Renal pelvis (tissue), 4 donors: ENCODE data around the gene VAV3. TPM values are rescaled to one million over a fixed set of nuclear protein-coding genes. Genes with fewer than 3 reads are reported as not detected.
"Not testable (repeated sequence)": the region's sequence is repeated elsewhere in the genome, so short reads cannot be mapped to it uniquely, and the experiment has no call there.

ENCODE experiments used
- DNase-seq: peaks from one replicate; pipeline ENCODE4 v3.0.0-alpha.2; 2013
- polyA plus RNA-seq, 3 donors: library from polyadenylated mRNA; unstranded; fragments of 120-200 nt; gene quantifications; one replicate each; pipeline ENCODE4 v1.2.1, GENCODE V29; 2013; ENCODE audit not compliant: insufficient read length in 3 of 3

Gene VAV3
- polyA plus RNA-seq, 3 donors: 122 to 149 (median 125) TPM

DNA sequence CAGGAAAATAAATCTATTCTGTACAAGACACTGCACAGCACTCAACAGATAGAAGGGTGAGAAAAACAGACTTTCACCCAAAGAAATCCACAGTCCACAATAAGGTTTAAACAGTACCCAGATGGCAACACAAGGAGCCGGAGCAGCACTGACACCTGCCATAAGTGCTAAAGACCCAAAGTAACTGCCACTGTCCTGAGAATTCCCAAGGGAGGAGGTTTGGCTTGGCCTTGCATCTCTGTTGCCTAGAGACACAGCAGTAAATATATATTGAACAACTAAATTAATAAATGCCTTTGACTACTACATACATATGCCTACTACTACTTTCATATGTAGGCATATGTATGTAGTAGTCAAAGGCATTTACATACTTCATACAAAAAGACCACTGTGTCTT, 68.0 kb downstream of the VAV3 start:
- DNase-seq: no peak

DNA sequence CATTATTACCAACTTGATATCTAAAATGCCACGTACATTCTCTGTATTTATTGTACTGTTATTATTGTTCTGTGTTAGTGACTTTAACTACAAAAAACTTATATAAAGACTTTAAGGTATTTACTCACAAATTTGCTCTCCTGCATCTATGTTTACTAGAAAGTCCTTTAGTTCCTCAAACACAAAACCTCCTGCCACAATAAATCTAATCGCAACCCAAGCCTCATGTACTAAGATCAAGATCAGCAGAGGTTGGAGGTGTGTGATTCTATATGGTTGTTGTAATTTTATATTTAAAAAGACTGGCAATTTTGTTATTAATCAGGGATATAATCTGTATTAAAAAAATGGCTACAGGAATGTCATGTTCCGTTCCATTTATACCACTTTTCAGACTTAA, 68.6 kb downstream of the VAV3 start:
- DNase-seq: no peak

DNA sequence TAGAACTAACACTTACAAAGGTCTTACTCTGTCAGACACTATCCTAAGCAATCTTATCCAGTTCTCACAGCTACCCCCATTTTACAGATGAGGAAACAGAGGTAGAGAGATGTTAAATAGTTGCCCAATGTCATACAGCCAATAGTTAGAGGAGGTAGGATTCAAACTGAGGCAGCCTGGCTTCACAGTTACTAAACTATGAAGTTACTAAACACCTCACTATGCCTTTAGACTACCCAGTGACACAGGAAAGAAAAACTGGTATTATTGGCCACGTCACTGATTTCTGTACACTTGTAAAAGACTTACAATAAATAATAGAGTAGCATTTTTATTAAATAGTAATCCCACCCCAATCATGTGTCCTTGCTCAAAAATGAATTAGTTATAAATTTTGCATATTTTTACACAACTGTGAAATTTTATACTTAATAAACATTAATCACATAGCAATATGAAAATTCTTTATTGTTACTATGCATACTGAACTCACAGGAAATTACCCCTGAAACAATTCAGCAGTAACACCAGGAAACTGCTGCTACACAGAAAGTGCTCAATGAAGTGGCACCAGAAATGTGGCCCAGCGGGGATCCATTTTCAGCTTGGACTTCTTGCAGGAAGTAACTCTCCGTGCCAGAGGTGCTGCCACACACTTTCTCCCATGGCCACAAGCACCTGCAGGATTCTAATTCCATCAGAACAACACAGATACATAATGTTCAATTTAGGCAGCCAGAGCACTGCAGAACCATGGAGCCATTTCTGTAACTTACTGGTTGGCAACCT, 69.4 kb downstream of the VAV3 start:
- DNase-seq: peak; percentile 27

DNA sequence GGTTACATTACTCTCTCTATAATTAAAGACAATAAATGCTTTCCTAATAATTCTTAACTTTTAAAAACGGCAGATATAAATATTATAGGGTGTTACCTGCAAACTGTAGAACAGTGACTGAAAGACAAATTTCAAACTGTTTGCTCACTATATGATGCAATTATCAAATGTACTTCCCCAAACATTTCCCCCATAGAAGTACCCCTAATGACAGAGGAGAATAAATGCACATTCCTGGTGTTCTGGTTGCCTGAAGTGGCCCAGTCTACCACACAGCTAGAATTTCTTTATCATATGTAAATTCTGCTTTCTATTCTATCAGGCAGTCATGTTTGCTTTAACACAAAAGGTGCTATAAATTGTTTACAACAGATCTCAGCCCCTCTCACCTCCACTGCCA, 70.4 kb downstream of the VAV3 start:
- DNase-seq: no peak

DNA sequence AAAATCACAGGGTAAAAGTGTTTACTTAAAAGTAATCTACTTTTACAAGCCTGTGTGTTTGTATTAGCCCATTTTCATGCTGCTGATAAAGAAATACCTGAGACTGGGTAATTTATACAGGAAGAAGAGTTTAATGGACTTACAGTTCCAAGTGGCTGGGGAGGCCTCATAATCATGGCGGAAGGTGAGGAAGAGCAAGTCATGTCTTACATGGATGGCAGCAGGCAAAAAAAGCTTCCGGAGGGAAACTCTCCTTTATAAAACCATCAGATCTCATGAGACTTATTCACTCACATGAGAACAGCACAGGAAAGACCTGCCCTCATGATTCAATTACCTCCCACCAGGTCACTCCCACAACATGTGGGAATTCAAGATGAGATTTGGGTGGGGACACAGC, 71.6 kb downstream of the VAV3 start:
- DNase-seq: not testable (repeated sequence)

DNA sequence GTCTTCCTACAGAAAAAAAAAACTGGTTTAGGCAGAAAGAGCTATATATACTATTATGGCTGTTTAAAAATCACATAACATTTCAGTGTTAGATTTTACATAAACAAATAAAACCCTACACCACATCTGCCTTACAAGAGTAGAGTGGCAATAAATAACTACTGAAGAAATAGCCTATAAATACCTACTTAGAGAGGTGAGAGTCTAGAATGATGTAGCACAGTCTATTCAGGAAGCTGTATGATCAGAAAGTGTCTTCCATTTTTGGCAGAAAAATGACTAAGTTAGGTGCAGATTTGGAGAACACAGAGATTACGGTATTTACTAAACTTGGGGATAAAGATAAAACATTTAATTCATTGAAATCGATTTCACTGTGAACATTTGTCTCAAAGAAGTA, 75.5 kb downstream of the VAV3 start:
- no peak for DNase-seq

DNA sequence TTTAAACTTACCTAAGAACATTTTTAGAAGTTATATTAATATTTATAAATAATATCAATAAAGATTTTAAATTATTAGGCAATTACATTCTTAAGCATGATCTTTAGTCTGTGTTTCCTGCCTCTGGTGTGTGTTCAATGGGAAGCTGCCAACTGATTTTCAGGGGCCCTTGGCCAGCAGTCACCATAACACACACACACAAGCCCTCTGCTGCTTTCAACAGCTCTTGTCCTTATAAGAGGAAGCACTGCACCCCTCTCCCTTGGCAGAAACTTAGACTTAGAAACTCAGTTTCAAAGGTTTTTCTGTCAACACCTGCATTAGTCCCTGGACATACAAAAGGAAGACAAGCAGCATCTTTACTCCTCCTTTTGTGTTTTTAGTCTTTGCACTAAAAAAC, 81.4 kb downstream of the VAV3 start:
- no peak for DNase-seq

DNA sequence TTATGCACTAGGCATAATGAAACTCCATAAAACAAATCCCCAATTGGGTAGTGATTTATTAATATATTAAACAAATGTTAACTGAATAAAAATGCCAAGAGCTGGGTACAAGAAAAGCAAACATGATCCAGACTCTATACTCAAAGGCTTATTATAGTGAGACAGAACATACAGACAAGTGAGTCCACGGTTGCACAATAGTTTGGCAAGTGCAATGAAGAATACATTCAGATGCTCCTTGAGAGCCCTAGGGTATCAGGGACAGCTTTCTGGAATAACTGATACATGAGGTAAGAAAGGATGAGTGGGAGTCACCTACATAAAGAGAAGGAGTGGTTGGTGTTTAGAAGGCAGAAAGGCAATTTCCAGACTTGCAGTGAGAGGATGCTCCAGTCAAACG, 85.1 kb downstream of the VAV3 start:
- no peak for DNase-seq

DNA sequence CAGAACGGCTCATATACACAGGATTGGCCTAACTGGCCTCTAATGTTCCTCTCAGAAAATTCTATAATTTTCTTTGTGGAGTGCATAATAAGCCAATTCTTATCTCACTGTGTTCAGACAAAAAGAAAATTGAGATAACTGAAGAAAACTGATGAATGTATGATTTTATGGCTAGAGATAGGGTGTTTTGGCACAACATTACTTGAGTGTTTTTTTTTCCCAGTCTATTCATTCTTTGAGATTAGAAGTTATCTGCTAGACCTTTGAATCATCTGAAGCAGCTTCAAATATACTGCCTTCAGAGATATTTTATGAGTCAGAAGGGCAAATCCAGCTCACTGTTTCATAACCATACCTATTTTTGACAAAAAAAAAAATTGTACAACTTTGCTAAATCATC, 85.6 kb downstream of the VAV3 start:
- DNase-seq: no peak

DNA sequence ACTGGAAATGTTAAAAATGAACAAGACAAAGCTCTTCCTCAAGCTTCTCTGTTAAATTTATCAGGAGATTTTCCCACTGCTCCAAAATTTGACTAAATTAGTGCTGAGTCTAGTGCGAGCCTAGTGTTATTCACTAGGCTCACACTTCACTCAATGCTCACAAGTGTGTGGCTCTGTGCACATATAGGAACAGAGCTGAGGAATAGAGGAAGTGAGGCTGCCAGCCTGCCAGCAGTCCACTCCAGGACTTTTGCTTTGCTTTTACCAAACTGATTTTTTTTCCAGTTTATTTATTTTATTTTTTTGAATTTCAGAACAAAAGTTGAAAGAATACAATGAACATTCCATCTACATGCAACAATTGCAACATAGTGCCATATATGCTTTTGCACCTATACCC, 87.2 kb downstream of the VAV3 start:
- no peak for DNase-seq

DNA sequence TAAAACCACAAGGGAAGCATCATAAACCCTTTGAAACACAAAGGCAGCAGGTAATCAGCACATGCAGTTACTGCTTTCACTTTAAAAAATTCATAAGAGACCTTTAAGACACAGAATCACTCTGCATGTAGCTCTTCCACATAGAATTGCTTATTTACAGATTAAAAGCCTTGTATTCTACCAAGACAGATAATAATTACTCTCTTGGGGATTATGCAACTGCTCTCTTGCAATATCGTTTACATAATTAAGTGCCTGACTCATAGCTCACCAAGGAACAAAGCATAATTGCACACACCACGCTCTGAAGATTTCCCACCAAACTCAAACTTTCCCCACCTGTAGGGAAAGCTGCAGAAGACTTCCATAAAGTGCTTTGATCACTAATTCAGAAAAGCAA, 87.9 kb downstream of the VAV3 start:
- no peak for DNase-seq

DNA sequence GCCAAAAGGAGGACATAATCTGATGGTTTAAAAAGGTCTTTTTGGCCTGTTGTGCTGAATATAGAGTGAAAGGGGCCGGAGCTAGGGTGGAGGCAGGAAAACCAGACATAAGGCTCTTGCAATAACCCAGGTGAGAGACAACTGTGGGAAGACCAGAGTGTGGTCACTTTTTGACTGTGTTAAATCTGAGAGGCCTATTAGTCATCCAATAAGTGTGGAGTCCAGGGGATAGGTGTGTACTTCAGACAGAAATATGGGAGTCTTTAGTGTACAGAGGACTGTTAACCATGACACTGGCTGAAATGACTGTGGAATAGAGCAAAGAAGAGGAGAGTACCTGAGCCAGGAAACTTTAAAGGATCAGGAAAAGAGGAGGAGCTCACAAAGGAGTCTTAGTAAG, 89.3 kb downstream of the VAV3 start:
- no peak for DNase-seq

DNA sequence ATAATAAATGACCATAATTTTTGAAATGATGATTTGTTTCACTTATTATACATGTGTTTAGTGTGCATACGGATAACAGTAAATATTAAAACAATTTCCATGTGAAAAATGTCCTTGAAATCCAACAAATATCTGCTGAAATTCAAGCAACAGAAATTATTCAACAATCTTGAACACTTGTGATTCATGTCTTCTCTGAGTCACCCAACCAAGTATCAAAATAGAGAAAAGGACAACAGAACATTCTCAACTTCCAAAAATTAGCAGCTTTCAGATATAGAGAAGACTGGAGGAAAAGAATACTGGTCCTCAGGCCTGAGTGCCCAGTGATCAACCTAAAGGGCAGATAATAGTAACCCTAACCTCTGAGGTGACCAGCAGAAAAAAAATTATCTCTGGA, 90.8 kb downstream of the VAV3 start:
- no peak for DNase-seq

DNA sequence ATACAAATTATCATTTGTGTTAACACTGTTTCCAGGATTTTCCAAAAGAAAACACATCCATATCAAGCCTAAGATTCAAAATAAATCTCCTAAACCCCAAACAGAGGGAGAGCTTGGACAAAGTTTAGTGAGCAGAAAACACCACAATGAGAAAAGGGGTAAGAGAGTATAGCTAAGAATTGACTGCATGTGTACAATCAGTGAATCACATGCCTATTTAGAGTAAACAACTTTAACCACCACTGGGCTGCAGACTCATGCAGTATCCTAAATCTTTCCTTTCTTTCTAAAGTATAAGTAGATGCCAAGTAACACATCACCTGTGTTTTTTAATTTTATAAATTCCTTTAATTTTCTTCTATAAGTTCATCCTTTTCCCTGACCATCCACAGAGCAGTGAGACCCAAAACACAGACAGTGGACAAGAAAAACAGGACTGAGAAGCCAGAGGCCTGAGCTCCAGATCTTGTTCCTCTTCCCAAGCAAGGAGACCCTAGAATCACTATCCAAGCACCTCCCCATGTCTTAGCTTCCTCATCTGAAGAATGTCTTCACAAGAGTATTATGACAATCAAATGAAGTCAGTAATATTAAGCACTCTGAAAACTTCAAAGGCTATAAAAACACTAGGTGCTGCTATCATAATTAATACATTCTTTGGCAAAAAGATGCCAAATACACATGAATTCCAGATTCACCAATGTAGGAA, 93.1 kb downstream of the VAV3 start:
- DNase-seq: no peak

DNA sequence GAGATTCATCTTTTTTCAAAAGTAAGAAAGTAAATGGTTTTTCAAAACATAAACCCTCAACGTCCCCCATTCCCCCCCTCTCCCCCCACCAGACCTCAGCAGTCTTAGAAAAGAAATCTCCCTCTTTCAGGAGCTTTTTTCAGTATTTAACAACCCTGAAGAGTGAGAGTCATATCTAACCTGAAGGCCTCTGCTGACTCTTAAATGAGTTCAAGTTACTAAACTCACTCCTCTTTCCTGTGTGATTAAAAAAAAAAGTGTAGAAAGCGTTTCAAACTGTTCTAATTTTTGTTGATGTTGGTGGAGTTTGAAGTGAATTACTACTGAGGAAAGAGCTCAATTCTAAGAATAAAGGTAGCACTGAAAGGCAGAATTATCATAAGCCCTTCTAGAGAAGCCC, 93.7 kb downstream of the VAV3 start:
- no peak for DNase-seq

DNA sequence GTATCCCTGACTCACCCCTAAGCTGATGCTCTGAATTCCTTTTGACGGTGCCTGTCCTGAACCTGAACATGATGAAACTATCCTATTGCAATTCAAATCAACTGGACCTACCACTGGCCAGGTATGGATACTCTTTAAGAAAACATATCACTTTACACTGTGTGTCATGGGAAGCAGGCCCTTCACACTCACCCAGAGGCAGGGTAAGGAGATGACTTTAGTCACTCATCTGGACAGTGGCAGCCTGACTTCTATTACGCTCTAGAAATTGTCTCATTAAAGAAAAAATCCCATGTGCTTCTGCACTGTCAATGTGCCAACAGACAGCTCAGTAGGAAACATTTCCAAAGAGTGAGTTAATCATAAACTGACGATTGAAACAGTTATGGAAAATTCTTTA, 94.3 kb downstream of the VAV3 start:
- no peak for DNase-seq

DNA sequence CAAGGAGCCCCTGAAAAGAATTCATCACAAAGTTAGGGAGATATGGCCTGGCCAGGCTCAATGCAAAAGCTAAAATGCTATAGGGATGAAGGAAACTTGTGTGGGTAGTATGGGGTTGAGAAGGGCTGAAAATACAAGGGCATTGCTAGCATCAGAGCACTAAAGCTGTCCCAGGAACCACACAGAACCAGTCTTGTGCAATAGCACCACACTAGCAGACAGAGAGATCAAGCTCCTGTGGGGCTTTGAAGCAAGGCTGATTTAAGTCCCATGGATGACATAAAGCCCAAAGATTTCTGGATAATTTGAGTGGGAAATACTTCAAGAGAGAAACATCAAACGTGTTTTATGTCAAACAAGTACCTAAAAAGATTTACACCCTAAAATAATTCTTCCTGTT, 97.1 kb downstream of the VAV3 start:
- DNase-seq: no peak

DNA sequence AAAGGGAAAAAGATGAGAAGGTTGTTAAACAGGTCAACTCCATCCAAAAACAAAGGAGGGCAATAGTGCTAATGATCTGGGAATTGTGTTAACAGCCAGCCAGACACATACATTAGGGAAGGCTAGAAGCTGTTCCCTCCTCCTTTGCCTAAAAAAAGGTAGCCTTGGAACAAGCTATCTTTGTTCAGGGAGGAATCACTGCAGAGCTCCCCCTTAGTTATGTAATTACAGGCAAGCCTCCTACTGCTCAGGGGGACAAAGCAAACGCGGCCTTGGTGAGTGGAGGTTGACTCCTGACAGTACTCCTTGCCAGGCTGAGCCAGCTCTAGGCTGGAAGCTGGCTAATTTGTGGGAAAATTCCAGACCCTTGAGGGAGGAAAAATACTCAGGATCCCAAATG, 97.6 kb downstream of the VAV3 start:
- no peak for DNase-seq

DNA sequence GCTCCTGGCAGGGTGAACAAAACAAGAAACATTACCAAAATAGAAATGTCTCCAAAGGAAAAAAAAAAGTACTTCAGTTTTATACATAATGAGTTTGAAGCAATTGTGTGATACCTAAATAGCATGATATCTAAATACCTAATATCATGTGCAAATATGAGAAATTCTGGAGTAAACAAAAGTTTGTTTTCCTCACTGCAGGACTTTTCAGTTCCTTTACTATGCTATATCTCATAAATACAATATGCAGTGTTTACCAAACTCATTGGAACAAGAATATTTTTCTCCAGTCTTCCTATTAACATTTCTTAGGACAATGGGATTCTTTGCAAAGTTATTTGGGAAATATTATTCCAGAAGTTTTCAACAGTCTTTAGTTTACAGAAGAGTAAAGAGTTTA, 98.1 kb downstream of the VAV3 start:
- DNase-seq: no peak

DNA sequence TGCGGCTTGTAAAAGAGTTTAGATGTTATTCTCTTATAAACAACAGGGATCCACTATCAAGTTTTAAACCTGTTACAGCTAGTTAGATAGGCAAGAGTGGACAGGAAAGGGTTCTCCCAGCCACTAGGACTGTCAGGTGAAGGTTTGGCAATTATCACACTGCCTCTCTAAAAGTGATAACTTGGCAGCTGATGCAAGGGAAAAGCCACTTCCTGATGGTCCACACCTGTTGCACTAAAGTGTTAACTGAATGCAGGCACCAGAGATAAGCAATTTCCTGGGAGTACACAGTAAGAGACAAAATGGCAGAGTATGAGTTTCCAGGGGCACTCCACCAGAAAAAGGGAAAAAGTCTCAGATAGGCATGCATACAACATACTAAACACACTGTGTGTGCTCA, 99.4 kb downstream of the VAV3 start:
- no peak for DNase-seq

DNA sequence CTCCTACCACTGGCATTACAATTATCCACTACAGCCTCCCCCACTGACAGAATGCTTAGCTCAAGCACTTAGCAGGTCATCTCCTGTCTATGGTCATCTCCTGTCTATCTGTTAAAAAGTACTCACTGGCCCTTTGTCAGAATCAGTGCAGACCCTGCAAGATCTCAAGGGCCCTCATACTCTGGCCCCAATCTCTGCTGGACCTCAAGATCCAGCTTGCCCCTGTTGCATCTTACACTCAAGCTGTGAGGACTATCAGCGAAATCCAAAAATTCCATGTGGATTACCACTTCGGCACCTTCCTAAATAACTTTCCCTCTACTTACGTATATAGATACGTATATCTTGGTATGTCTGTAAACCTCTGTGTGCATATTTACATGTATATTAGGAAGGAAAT, 101.6 kb downstream of the VAV3 start:
- no peak for DNase-seq

DNA sequence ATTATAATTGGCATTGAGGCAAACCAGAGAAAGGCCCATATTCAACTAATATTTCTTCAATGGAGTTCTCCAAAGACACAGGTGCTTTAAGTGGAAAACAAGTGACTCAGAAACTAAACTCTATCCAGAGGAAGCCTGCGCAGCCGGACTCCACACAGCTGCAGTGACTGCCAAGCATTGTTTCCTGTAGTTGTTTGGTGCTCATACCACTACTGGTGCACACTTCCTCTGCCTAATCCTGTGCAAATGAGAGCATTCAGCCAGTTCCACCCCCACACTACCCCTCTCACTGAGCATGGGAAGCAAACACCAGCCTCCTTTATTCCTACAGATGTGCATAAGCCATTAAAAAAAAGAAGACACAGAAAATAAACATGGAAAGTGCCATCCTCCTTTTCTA, 102.9 kb downstream of the VAV3 start:
- no peak for DNase-seq

DNA sequence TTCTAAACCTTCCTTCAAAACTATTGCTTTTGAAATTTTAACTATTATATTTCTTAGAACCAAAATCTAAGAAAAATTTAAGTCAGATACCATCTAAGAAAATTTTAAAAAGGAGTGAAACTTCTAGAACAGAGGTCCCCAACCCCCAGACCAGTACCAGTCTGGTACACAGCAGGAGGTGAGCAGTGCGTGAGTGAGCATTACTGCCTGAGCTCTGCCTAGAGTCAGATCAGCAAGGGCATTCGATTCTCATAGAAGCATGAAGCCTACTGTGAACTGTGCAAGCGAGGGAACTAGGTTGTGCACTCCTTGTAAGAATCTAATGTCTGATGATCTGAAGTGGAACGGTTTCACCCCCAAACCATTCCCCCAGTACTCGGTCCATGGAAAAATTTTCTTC, 106.7 kb downstream of the VAV3 start:
- DNase-seq: no peak

DNA sequence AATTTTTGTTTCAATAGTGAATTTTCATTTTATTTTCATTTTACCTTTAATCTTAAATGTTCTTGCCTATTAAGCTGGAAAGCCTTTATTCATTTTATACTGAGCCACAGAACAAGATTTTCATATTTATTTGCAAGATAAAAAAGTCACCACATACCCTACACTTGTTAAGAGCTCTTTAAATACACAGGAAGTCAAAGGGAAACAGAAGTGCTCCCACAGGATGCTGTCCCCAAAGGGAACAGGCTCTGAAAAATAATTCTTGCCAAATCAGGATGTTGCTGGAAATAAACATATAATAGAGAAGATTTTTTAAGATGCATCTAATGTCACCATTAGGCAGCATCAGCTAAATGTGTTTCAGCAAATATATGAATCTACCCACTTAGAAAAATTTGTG, 113.6 kb downstream of the VAV3 start:
- DNase-seq: no peak
